NB4 (cell line): ENCODE data around the gene CYTH1.

Source experiments
- DNase-seq: peaks from one replicate; pipeline ENCODE4 v3.0.0; 2010; ENCODE audit warnings: low read depth
- H3K4me3 ChIP-seq: one replicate; pipeline ENCODE4 v1.5.1; 2011; ENCODE audit warnings: mild to moderate bottlenecking, low read depth, low read length, moderate library complexity
- MYC ChIP-seq: IDR thresholded peaks from 2 replicates; pipeline ENCODE4 v1.6.1; 2011; ENCODE audit warnings: low read depth, low read length
- POLR2A ChIP-seq: IDR thresholded peaks from 2 replicates; pipeline ENCODE4 v1.6.1; 2011; ENCODE audit warnings: mild to moderate bottlenecking; ENCODE audit not compliant: insufficient read length; ENCODE audit errors: extremely low read depth
- TF ChIP-seq, protein P1 (sequence below): IDR thresholded peaks from 2 replicates; pipeline ENCODE4 v1.6.1; 2011; ENCODE audit warnings: low read depth, low read length
- TF ChIP-seq, protein P2 (sequence below): IDR thresholded peaks from one replicate; pipeline ENCODE4 v1.5.1; 2012; ENCODE audit warnings: low read depth, low read length

The CYTH1 gene

DNA sequence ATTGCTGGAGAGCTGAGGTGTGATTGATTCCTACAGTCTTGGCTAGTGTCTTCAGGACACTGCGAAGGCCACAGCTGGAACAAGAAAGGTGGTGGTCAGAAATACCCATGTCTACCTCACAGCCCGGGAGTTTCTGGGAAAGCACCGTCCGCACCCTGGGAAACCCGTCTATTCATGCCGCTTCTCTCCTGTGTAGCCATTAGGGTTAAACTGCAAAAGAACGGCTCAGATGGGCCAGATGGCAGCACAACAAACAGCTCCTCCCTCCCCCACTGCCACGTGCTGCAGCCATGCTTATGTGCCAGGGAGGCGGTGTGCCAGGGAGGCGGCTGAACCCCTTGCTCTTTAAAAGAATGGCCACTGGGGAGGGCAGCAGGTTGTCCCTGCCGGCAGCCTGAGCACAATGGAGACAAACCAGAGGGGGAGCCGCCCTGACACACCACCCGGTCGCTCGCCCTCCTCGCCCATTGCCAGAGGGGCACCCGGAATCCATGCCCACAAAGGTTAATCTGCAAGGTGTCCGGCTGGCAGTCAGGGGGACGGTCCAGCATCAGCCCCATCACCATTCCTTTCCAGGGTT lies 65.2 kb downstream of the CYTH1 start:
- DNase-seq: no peak
- H3K4me3 ChIP-seq: no peak overlapping the region
- no peak for TF ChIP-seq POLR2A
- TF ChIP-seq, protein P1, sequence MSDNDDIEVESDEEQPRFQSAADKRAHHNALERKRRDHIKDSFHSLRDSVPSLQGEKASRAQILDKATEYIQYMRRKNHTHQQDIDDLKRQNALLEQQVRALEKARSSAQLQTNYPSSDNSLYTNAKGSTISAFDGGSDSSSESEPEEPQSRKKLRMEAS: no peak
- TF ChIP-seq, protein P2, sequence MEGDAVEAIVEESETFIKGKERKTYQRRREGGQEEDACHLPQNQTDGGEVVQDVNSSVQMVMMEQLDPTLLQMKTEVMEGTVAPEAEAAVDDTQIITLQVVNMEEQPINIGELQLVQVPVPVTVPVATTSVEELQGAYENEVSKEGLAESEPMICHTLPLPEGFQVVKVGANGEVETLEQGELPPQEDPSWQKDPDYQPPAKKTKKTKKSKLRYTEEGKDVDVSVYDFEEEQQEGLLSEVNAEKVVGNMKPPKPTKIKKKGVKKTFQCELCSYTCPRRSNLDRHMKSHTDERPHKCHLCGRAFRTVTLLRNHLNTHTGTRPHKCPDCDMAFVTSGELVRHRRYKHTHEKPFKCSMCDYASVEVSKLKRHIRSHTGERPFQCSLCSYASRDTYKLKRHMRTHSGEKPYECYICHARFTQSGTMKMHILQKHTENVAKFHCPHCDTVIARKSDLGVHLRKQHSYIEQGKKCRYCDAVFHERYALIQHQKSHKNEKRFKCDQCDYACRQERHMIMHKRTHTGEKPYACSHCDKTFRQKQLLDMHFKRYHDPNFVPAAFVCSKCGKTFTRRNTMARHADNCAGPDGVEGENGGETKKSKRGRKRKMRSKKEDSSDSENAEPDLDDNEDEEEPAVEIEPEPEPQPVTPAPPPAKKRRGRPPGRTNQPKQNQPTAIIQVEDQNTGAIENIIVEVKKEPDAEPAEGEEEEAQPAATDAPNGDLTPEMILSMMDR: no peak
- no peak for TF ChIP-seq MYC

- H3K4me3 ChIP-seq: no peak overlapping the region
- no peak for TF ChIP-seq POLR2A
- TF ChIP-seq, protein P2: no peak
- TF ChIP-seq, protein P1: no peak
- no peak for TF ChIP-seq MYC
- DNase-seq: no peak
These were observed 65.8 kb downstream of the CYTH1 start for GRCh38 chr17:78716292-78716691.

DNA sequence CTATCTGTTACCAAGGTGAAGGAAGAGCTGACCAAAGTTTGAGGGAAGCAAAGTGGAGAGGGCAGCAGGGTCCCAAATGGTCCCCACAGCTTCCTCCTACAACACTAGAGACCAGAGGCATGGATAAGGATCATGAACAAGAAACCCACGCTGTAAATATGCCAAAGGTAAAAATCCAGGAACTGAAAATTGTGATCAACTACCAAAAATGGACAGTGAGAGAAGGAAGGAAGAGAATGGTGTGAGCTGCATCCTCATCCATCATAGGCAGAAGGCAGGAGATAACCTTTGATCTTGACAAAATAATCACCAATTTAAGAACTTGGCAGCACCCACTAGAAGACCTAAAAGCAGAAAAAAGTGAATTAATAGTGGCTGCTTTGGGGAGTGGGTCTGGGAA lies 66.2 kb downstream of the CYTH1 start:
- H3K4me3 ChIP-seq: no peak overlapping the region
- no peak for TF ChIP-seq MYC
- TF ChIP-seq, protein P1: no peak
- no peak for TF ChIP-seq POLR2A
- TF ChIP-seq, protein P2: no peak
- DNase-seq: no peak

DNA sequence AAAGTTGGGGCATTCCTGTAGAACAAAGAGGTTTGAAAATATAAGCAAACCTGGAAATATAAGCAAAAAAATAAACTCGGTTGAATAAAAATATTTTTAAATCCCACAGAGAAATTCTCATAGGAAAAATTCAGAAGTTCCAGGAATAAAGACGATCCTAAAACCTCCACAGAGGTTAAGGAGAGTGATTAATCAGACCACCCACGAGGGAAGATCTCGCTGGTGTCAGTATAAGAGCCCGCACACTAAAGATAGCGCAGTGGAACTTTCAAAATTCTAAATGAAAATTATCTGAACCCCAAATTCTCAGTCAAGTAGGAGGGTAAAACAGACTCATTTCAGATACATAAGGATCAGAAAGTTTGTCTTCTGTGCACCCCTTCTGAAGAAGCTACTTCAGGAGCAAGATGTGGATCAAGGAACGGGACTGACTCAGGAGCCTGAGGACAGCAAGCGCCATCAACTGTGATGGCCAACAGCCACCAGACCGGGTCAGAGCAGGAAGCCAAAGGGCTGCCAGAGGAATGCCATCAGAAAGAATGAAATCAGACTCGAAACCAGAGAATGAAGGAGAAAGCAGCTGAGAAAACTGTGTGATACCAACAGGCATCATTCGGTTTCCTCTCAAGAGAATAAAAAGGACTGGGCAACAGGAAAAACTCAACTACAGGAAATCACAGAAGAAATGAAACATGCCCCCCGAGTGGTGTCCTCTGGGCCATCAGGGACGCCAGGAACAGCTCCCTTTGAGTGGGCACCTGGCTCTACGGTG lies 66.9 kb downstream of the CYTH1 start:
- no peak for DNase-seq
- H3K4me3 ChIP-seq: no peak overlapping the region
- TF ChIP-seq MYC (no peak), POLR2A (no peak)
- TF ChIP-seq, protein P1: no peak
- TF ChIP-seq, protein P2: no peak

DNA sequence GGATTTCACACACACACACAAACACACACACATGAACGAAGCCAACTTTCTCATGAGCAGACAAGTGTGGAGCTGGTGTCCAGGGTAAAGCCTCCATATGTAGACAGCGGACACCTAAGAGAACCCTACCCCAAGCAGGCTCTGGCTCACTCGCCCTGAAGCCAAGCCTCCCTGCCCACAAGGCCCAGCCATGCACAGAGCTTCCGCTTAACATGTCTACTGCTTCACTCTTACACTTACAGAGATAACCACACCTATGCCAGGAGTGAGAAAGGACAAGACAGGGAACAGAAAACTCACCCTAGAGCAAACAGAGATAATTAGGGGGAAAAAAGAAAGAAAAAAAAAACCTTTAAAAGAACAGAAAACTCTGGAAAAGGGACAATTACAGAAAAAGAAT lies 67.5 kb downstream of the CYTH1 start:
- H3K4me3 ChIP-seq: no peak overlapping the region
- TF ChIP-seq, protein P2: no peak
- TF ChIP-seq MYC: no peak
- no peak for TF ChIP-seq POLR2A
- TF ChIP-seq, protein P1: no peak
- DNase-seq: no peak
